ENCODE results near the gene IRS2. TPM values are rescaled to one million over a fixed set of nuclear protein-coding genes. Genes with fewer than 3 reads are reported as not detected.
A peak's percentile ranks its signal among the peaks of the same experiment; 100 is the strongest.

Gene IRS2
- polyA plus RNA-seq, 6 donors from 2014 or later = 1.5 to 6.8 (median 4.0) TPM

- no peaks in the 10 kb centered on the region for H3K27me3 Mint-ChIP-seq
- DNase-seq (no peak), ATAC-seq (ENCODE audit: low read depth in 2 of 2) (no peak)
- H3K9me3 Mint-ChIP-seq = peaks cover 0 to 2% (median 0%) of the 10 kb centered on the region in 7 donors
- H3K4me1 Mint-ChIP-seq = peaks cover 4 to 7% (median 6%) of the 10 kb centered on the region in 3 donors
- peak overlapping the region in 1 of 6 donors; percentile 28 for H3K27ac Mint-ChIP-seq
- no peak overlapping the region for H3K4me3 Mint-ChIP-seq
- H3K36me3 Mint-ChIP-seq = peaks cover 0 to 27% of the 10 kb centered on the region in 2 donors
These were observed 30.8 kb downstream of the IRS2 start for GRCh38 chr13:109755551-109755950.

- H3K9me3 Mint-ChIP-seq = peaks cover 0 to 2% (median under 1%) of the 10 kb centered on the region in 7 donors
- DNase-seq = no peak
- H3K36me3 Mint-ChIP-seq = peaks cover 0 to 17% of the 10 kb centered on the region in 2 donors
These were observed 34.9 kb downstream of the IRS2 start for GRCh38 chr13:109751477-109751876.

GRCh38 chr13:109750221-109750775 is 36.1 kb downstream of the IRS2 start:
- no peak overlapping the region for H3K27ac Mint-ChIP-seq
- ATAC-seq (ENCODE audit: low read depth in 2 of 2) (no peak), DNase-seq (no peak)
- no peaks in the 10 kb centered on the region for H3K4me1 Mint-ChIP-seq
- H3K9me3 Mint-ChIP-seq = peaks cover 0 to 9% (median 2%) of the 10 kb centered on the region in 7 donors
- H3K27me3 Mint-ChIP-seq = no peaks in the 10 kb centered on the region
- H3K4me3 Mint-ChIP-seq = no peak overlapping the region
- H3K36me3 Mint-ChIP-seq = peaks cover 0 to 17% of the 10 kb centered on the region in 2 donors

More at GRCh38 chr13:109751477-109751876, 34.9 kb downstream of the IRS2 start:
- peak overlapping the region in 1 of 6 donors; percentile 14 for H3K27ac Mint-ChIP-seq
- ATAC-seq (ENCODE audit: low read depth in 2 of 2) = no peak
- no peaks in the 10 kb centered on the region for H3K4me1 Mint-ChIP-seq
- H3K27me3 Mint-ChIP-seq = no peaks in the 10 kb centered on the region
- no peak overlapping the region for H3K4me3 Mint-ChIP-seq

GRCh38 chr13:109749365-109749764 is 37.0 kb downstream of the IRS2 start:
- Mint-ChIP-seq H3K4me1 (no peaks in the 10 kb centered on the region), H3K27ac (no peak overlapping the region)

GRCh38 chr13:109748677-109749076 is 37.7 kb downstream of the IRS2 start:
- H3K36me3 Mint-ChIP-seq = peaks cover 0 to 7% of the 10 kb centered on the region in 2 donors
- H3K4me1 Mint-ChIP-seq = no peaks in the 10 kb centered on the region
- DNase-seq (no peak), ATAC-seq (ENCODE audit: low read depth in 2 of 2) (no peak)
- peaks cover 0 to 8% (median 6%) of the 10 kb centered on the region in 3 donors for H3K27me3 Mint-ChIP-seq
- H3K9me3 Mint-ChIP-seq = peaks cover 0 to 9% (median 2%) of the 10 kb centered on the region in 7 donors
- no peak overlapping the region for H3K4me3 Mint-ChIP-seq
- H3K27ac Mint-ChIP-seq = no peak overlapping the region

More at GRCh38 chr13:109749365-109749764, 37.0 kb downstream of the IRS2 start:
- DNase-seq = no peak
- Mint-ChIP-seq H3K9me3 (peaks cover 0 to 9% (median 2%) of the 10 kb centered on the region in 7 donors), H3K4me3 (no peak overlapping the region), H3K27me3 (peaks cover 0 to 3% (median 2%) of the 10 kb centered on the region in 3 donors), H3K36me3 (peaks cover 0 to 10% of the 10 kb centered on the region in 2 donors)
- no peak for ATAC-seq (ENCODE audit: low read depth in 2 of 2)

- no peaks in the 10 kb centered on the region for H3K4me1 Mint-ChIP-seq
- H3K27ac Mint-ChIP-seq = no peak overlapping the region
- H3K36me3 Mint-ChIP-seq = no peaks in the 10 kb centered on the region
- H3K27me3 Mint-ChIP-seq = peaks cover 4 to 8% (median 6%) of the 10 kb centered on the region in 3 donors
- H3K4me3 Mint-ChIP-seq = no peak overlapping the region
- peaks cover 0 to 9% (median 2%) of the 10 kb centered on the region in 7 donors for H3K9me3 Mint-ChIP-seq
- no peak for ATAC-seq (ENCODE audit: low read depth in 2 of 2)
- no peak for DNase-seq
These were observed 38.9 kb downstream of the IRS2 start for GRCh38 chr13:109747524-109747923.

- H3K27me3 Mint-ChIP-seq = peaks cover 4 to 8% (median 6%) of the 10 kb centered on the region in 3 donors
- no peak for ATAC-seq (ENCODE audit: low read depth in 2 of 2)
- no peak overlapping the region for H3K4me3 Mint-ChIP-seq
- no peak overlapping the region for H3K27ac Mint-ChIP-seq
- H3K9me3 Mint-ChIP-seq = peaks cover 0 to 9% (median 2%) of the 10 kb centered on the region in 7 donors
- DNase-seq = no peak
- H3K4me1 Mint-ChIP-seq = no peaks in the 10 kb centered on the region
- no peaks in the 10 kb centered on the region for H3K36me3 Mint-ChIP-seq
These were observed 40.0 kb downstream of the IRS2 start for GRCh38 chr13:109746364-109746763.

GRCh38 chr13:109745702-109746101 is 40.7 kb downstream of the IRS2 start:
- H3K4me3 Mint-ChIP-seq = no peak overlapping the region
- ATAC-seq (ENCODE audit: low read depth in 2 of 2) (no peak), DNase-seq (no peak)
- H3K9me3 Mint-ChIP-seq = peaks cover 0 to 9% (median 2%) of the 10 kb centered on the region in 7 donors
- peaks cover 6 to 8% (median 6%) of the 10 kb centered on the region in 3 donors for H3K27me3 Mint-ChIP-seq
- no peaks in the 10 kb centered on the region for H3K4me1 Mint-ChIP-seq
- H3K27ac Mint-ChIP-seq = peak overlapping the region in 1 of 6 donors; percentile 56
- H3K36me3 Mint-ChIP-seq = no peaks in the 10 kb centered on the region

GRCh38 chr13:109745060-109745459 is 41.3 kb downstream of the IRS2 start:
- no peak for DNase-seq
- Mint-ChIP-seq H3K27ac (no peak overlapping the region), H3K4me3 (no peak overlapping the region), H3K9me3 (peaks cover 0 to 9% (median 2%) of the 10 kb centered on the region in 7 donors), H3K27me3 (peaks cover 8 to 13% (median 10%) of the 10 kb centered on the region in 3 donors), H3K4me1 (no peaks in the 10 kb centered on the region), H3K36me3 (no peaks in the 10 kb centered on the region)
- no peak for ATAC-seq (ENCODE audit: low read depth in 2 of 2)

GRCh38 chr13:109744512-109745051 is 41.8 kb downstream of the IRS2 start:
- Mint-ChIP-seq H3K36me3 (no peaks in the 10 kb centered on the region), H3K4me1 (no peaks in the 10 kb centered on the region), H3K9me3 (peaks cover 0 to 9% (median 2%) of the 10 kb centered on the region in 7 donors), H3K27me3 (peaks cover 8 to 15% (median 10%) of the 10 kb centered on the region in 3 donors), H3K4me3 (no peak overlapping the region), H3K27ac (peak overlapping the region in 1 of 6 donors; percentile 68)
- DNase-seq (no peak), ATAC-seq (ENCODE audit: low read depth in 2 of 2) (no peak)

GRCh38 chr13:109743706-109744453 is 42.5 kb downstream of the IRS2 start:
- H3K36me3 Mint-ChIP-seq = no peaks in the 10 kb centered on the region
- peaks cover 8 to 15% (median 10%) of the 10 kb centered on the region in 3 donors for H3K27me3 Mint-ChIP-seq
- ATAC-seq (ENCODE audit: low read depth in 2 of 2) (no peak), DNase-seq (no peak)
- H3K4me1 Mint-ChIP-seq = no peaks in the 10 kb centered on the region
- peaks cover 0 to 9% (median 2%) of the 10 kb centered on the region in 7 donors for H3K9me3 Mint-ChIP-seq
- H3K27ac Mint-ChIP-seq = peak overlapping the region in 1 of 6 donors; percentile 68
- H3K4me3 Mint-ChIP-seq = peak overlapping the region in 1 of 8 donors; percentile 26

- DNase-seq = no peak
- Mint-ChIP-seq H3K27ac (peak overlapping the region in 1 of 6 donors; percentile 55), H3K36me3 (no peaks in the 10 kb centered on the region), H3K27me3 (peaks cover 8 to 15% (median 10%) of the 10 kb centered on the region in 3 donors), H3K4me1 (no peaks in the 10 kb centered on the region), H3K9me3 (peaks cover 0 to 9% (median 2%) of the 10 kb centered on the region in 7 donors), H3K4me3 (no peak overlapping the region)
- no peak for ATAC-seq (ENCODE audit: low read depth in 2 of 2)
These were observed 44.4 kb downstream of the IRS2 start for GRCh38 chr13:109741966-109742365.

- Mint-ChIP-seq H3K4me1 (no peaks in the 10 kb centered on the region), H3K27me3 (peaks cover 8 to 15% (median 10%) of the 10 kb centered on the region in 3 donors), H3K4me3 (peak overlapping the region in 1 of 8 donors; percentile 76), H3K36me3 (no peaks in the 10 kb centered on the region), H3K27ac (no peak overlapping the region), H3K9me3 (peaks cover 0 to 4% (median 0%) of the 10 kb centered on the region in 7 donors)
- ATAC-seq (ENCODE audit: low read depth in 2 of 2) = no peak
- no peak for DNase-seq
These were observed 45.7 kb downstream of the IRS2 start for GRCh38 chr13:109740721-109741120.
